ENCODE data around the gene NUP35.

DNA sequence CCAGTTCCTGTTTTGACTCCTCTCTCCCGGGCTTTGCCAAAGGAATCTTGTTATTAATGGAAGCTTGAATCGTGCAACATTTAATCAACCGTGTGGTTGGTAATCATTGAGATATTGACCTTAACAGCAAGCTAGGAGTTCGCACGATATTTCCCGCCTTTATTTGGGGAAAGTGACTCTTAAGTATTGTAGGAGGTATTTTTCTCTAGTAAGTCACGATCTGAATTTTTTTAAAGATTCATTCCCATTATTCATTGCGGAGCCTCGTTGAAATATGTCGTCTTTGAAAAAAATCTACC is 663 bp downstream of the NUP35 start:
- TF ChIP-seq EZH2phosphoT487 (IDR thresholded peaks at IDR 0.05; ENCODE audit: insufficient read depth, low read depth) (no peak), EZH2 (IDR thresholded peaks at IDR 0.05; ENCODE audit: insufficient read depth, poor library complexity, severe bottlenecking) (no peak)

Measured in GM23248 (cell line).